HUES6 (cell line): ENCODE results near the gene SPRY2.
A peak's percentile ranks its signal among the peaks of the same experiment; 100 is the strongest.

Experiments used
- H3K27ac ChIP-seq: 2 replicates; pipeline ENCODE4 v1.7.0; 2013; ENCODE audit warnings: low read depth, mild to moderate bottlenecking, low read length, inconsistent platforms
- H3K27me3 ChIP-seq: 2 replicates; pipeline ENCODE4 v1.6.1; 2013; ENCODE audit warnings: low read length; ENCODE audit not compliant: control insufficient read depth, insufficient read depth
- H3K36me3 ChIP-seq: 2 replicates; pipeline ENCODE4 v1.6.1; 2013; ENCODE audit warnings: low read length; ENCODE audit not compliant: control insufficient read depth, insufficient read depth
- H3K4me1 ChIP-seq: 2 replicates; pipeline ENCODE4 v1.6.1; 2013; ENCODE audit warnings: low read length; ENCODE audit not compliant: control insufficient read depth, insufficient read depth
- H3K4me3 ChIP-seq: 2 replicates; pipeline ENCODE4 v1.5.1; 2013; ENCODE audit warnings: low read depth, low read length
- H3K9ac ChIP-seq: one replicate; pipeline ENCODE4 v1.6.1; 2013; ENCODE audit warnings: mild to moderate bottlenecking, low read length
- H3K9me3 ChIP-seq: 2 replicates; pipeline ENCODE4 v1.6.1; 2013; ENCODE audit warnings: low read depth, low read length; ENCODE audit not compliant: control insufficient read depth, insufficient read depth

Gene SPRY2

GRCh38 chr13:80337288-80338081, 3.4 kb downstream of the SPRY2 start:
- Histone ChIP-seq H3K4me1 (peaks cover 13% of the 10 kb centered on the region), H3K27me3 (no peaks in the 10 kb centered on the region), H3K4me3 (peak overlapping the region; percentile 79), H3K36me3 (peaks cover 69% of the 10 kb centered on the region), H3K27ac (peak overlapping the region; percentile 99; the same call in 1 of the 2 replicates), H3K9ac (peak overlapping the region; percentile 98), H3K9me3 (no peaks in the 10 kb centered on the region)

DNA sequence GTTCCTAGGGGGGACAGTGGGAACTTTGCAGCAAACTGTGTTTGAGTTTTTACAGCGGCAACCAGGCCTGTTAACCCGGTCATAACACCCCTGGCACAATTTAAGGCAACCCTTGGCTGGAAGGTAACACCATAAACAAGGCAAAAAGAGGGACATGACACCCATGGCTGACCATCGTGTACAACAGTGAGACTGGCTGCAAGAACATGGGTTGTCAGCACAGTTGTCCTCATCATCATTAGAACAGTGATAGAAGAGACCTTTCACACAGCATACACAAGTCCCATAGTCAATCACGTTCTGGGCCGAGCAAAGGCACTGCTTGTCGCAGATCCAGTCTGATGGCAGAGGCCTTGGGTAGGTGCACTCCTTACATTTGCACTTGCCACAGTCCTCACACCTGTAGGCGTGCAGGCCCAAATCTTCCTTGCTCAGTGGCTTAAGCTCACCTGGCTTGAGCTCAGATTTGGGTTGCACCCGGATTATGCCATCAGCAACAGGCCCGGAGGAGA, 4.1 kb downstream of the SPRY2 start:
- Histone ChIP-seq H3K9ac (peak overlapping the region; percentile 98), H3K9me3 (no peaks in the 10 kb centered on the region), H3K27ac (peak overlapping the region; percentile 99; the same call in 1 of the 2 replicates), H3K36me3 (peaks cover 75% of the 10 kb centered on the region), H3K27me3 (no peaks in the 10 kb centered on the region), H3K4me1 (peaks cover 13% of the 10 kb centered on the region), H3K4me3 (peak overlapping the region; percentile 79)

DNA sequence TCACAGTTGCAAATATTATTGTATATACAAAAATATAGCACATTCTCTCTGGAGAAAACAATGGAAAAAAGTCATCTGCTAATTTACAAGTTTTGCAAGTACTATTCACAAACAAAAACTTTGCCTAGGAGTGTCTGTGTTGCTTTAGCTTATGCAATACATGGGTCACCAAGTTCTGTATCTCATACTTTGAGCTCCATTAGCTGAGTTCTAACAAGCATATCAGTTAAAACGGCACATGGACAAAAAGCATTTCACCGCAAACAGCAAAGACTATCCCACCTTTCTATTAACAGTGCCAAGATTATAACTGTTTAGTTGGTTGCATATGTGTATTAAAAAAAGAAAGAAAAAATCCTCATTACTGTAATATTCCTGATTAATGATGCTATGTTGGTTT, 4.6 kb downstream of the SPRY2 start:
- H3K36me3 ChIP-seq = peaks cover 80% of the 10 kb centered on the region
- peaks cover 13% of the 10 kb centered on the region for H3K4me1 ChIP-seq
- peak overlapping the region; percentile 79 for H3K4me3 ChIP-seq
- peak overlapping the region; percentile 98 for H3K9ac ChIP-seq
- no peaks in the 10 kb centered on the region for H3K9me3 ChIP-seq
- no peak overlapping the region for H3K27ac ChIP-seq
- no peaks in the 10 kb centered on the region for H3K27me3 ChIP-seq

GRCh38 chr13:80334597-80335260, 6.2 kb downstream of the SPRY2 start:
- peak overlapping the region; percentile 17; the same call in 1 of the 2 replicates for H3K27ac ChIP-seq
- peaks cover 77% of the 10 kb centered on the region for H3K36me3 ChIP-seq
- peaks cover 13% of the 10 kb centered on the region for H3K4me1 ChIP-seq
- no peak overlapping the region for H3K9ac ChIP-seq
- H3K4me3 ChIP-seq = peak overlapping the region; percentile 79; the same call in 1 of the 2 replicates
- H3K27me3 ChIP-seq = no peaks in the 10 kb centered on the region
- no peaks in the 10 kb centered on the region for H3K9me3 ChIP-seq

GRCh38 chr13:80331984-80332383, 8.9 kb downstream of the SPRY2 start:
- peaks cover 50% of the 10 kb centered on the region for H3K36me3 ChIP-seq
- no peaks in the 10 kb centered on the region for H3K9me3 ChIP-seq
- peaks cover 17% of the 10 kb centered on the region for H3K4me1 ChIP-seq
- no peak overlapping the region for H3K27ac ChIP-seq
- no peak overlapping the region for H3K4me3 ChIP-seq
- no peak overlapping the region for H3K9ac ChIP-seq
- H3K27me3 ChIP-seq = no peaks in the 10 kb centered on the region

DNA sequence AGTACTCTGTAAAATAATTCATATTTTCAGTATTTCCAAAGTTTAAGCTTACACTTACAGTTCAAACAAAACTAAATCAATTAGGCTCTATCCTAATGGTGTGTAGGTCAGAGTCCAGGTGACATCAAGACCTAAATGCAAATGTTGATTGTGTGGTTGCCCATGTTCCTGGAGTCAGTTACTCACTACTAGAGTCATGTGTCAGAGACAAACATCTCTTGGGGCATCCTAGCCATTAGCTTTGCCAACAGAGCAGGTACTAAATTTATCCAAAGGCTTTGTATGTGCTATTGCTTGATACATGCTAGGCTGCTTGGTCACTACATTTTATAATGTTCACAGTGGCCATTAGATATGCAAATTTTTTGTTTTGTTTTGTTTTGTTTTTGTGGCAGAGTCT, 11.7 kb downstream of the SPRY2 start:
- Histone ChIP-seq H3K4me3 (no peak overlapping the region), H3K27me3 (no peaks in the 10 kb centered on the region), H3K4me1 (peaks cover 8% of the 10 kb centered on the region; the same call in 1 of the 2 replicates), H3K36me3 (peaks cover 23% of the 10 kb centered on the region), H3K27ac (no peak overlapping the region), H3K9ac (no peak overlapping the region), H3K9me3 (no peaks in the 10 kb centered on the region)

DNA sequence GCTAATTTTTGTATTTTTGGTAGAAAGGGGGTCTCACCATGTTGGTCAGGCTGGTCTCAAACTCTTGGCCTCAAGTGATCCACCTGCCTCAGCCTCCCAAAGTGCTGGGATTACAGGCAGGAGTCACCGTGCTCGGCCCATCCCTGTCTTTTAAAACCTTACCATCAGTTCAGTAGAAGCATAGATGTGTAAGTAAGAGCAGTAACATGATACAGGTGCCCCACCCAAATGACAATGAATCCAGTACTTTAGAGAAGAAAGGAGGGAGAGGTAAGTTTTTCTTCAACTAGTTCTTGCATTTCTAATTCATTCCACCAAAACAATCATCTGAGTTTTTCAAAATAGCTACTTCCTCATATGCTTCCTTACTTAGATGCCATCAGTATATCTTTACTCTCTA, 21.9 kb downstream of the SPRY2 start:
- H3K27me3 ChIP-seq = no peaks in the 10 kb centered on the region
- no peak overlapping the region for H3K4me3 ChIP-seq
- H3K4me1 ChIP-seq = no peaks in the 10 kb centered on the region

GRCh38 chr13:80314711-80315653, 25.9 kb downstream of the SPRY2 start:
- H3K27ac ChIP-seq = no peak overlapping the region
- H3K4me3 ChIP-seq = no peak overlapping the region
- H3K27me3 ChIP-seq = no peaks in the 10 kb centered on the region
- H3K9me3 ChIP-seq = no peaks in the 10 kb centered on the region
- no peaks in the 10 kb centered on the region for H3K4me1 ChIP-seq
- no peak overlapping the region for H3K9ac ChIP-seq
- H3K36me3 ChIP-seq = no peaks in the 10 kb centered on the region

More for the DNA sequence above, 21.9 kb downstream of the SPRY2 start:
- Histone ChIP-seq H3K9me3 (no peaks in the 10 kb centered on the region), H3K27ac (no peak overlapping the region), H3K9ac (no peak overlapping the region), H3K36me3 (no peaks in the 10 kb centered on the region)

DNA sequence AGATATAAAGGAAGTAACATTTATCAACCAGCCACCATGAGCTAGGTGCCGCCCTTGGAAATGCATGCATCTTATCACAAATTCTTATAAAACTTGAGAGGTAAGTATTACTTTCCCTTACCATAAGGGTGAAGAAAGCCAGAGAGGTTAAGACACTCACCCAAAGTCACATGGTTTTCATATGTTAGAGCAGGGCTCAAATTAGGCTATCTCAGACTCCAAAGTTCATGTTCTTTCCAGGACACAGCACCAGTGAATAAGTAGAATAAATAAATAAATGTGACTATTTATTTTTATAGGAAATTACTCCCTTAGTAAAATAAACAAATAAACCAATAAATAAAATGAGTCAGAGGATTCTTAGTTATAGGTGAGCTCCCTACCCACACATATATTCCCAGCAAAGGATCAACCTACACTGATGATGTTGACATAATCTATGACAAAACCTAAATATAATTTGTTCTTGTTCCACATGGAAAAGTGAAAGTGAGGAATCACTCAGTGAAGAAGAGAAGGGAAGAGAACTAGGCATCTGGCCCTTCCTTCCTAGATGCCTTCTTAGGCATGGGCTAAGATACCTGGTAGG, 27.2 kb downstream of the SPRY2 start:
- no peaks in the 10 kb centered on the region for H3K9me3 ChIP-seq
- H3K27me3 ChIP-seq = no peaks in the 10 kb centered on the region
- H3K27ac ChIP-seq = no peak overlapping the region
- H3K4me3 ChIP-seq = no peak overlapping the region
- no peak overlapping the region for H3K9ac ChIP-seq
- H3K4me1 ChIP-seq = no peaks in the 10 kb centered on the region
- no peaks in the 10 kb centered on the region for H3K36me3 ChIP-seq

GRCh38 chr13:80312967-80313366, 28.0 kb downstream of the SPRY2 start:
- Histone ChIP-seq H3K36me3 (no peaks in the 10 kb centered on the region), H3K4me1 (no peaks in the 10 kb centered on the region), H3K27ac (no peak overlapping the region), H3K27me3 (no peaks in the 10 kb centered on the region), H3K9ac (no peak overlapping the region), H3K9me3 (no peaks in the 10 kb centered on the region), H3K4me3 (no peak overlapping the region)
